ENCODE measurements around the gene LPIN3.

LPIN3 gene

GRCh38 chr20:41304424-41305079 is 36.1 kb upstream of the LPIN3 start:
- H3K4me3 ChIP-seq (ENCODE audit: low read depth in 1 of 2, low read length in 2 of 2): no peak overlapping the region
- H3K27ac ChIP-seq (ENCODE audit: low read length): no peak overlapping the region
- H3K79me2 ChIP-seq (ENCODE audit: insufficient read depth, low read length): peaks cover 8% of the 10 kb centered on the region; the same call in 1 of the 2 replicates
- H3K4me2 ChIP-seq (ENCODE audit: insufficient read depth, low read length): no peak overlapping the region
- no peaks in the 10 kb centered on the region for H3K36me3 ChIP-seq (ENCODE audit: insufficient read depth, low read length)
- no peak overlapping the region for H3K9ac ChIP-seq (ENCODE audit: low read depth, low read length)
- no peak for DNase-seq
- no peaks in the 10 kb centered on the region for H3K9me3 ChIP-seq (ENCODE audit: insufficient read depth, low read length, severe bottlenecking)
- no peak for ATAC-seq (ENCODE audit: insufficient read depth, low read depth)
- H3K27me3 ChIP-seq (ENCODE audit: insufficient read depth, low read length, poor library complexity): no peaks in the 10 kb centered on the region
- H2AFZ ChIP-seq (ENCODE audit: low read depth, low read length): no peak overlapping the region
- H3K4me1 ChIP-seq (ENCODE audit: insufficient read depth, low read length): no peaks in the 10 kb centered on the region
- TF ChIP-seq EZH2 (IDR thresholded peaks at IDR 0.05; ENCODE audit: borderline replicate concordance, low read depth, low read length, severe bottlenecking): no peak
- TF ChIP-seq, protein P1, sequence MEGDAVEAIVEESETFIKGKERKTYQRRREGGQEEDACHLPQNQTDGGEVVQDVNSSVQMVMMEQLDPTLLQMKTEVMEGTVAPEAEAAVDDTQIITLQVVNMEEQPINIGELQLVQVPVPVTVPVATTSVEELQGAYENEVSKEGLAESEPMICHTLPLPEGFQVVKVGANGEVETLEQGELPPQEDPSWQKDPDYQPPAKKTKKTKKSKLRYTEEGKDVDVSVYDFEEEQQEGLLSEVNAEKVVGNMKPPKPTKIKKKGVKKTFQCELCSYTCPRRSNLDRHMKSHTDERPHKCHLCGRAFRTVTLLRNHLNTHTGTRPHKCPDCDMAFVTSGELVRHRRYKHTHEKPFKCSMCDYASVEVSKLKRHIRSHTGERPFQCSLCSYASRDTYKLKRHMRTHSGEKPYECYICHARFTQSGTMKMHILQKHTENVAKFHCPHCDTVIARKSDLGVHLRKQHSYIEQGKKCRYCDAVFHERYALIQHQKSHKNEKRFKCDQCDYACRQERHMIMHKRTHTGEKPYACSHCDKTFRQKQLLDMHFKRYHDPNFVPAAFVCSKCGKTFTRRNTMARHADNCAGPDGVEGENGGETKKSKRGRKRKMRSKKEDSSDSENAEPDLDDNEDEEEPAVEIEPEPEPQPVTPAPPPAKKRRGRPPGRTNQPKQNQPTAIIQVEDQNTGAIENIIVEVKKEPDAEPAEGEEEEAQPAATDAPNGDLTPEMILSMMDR (IDR thresholded peaks at IDR 0.05; ENCODE audit: borderline replicate concordance, extremely low read depth, low read length, poor library complexity, severe bottlenecking): no peak
- H4K20me1 ChIP-seq (ENCODE audit: insufficient read depth, low read length): peaks cover 6% of the 10 kb centered on the region; the same call in 1 of the 2 replicates

DNA sequence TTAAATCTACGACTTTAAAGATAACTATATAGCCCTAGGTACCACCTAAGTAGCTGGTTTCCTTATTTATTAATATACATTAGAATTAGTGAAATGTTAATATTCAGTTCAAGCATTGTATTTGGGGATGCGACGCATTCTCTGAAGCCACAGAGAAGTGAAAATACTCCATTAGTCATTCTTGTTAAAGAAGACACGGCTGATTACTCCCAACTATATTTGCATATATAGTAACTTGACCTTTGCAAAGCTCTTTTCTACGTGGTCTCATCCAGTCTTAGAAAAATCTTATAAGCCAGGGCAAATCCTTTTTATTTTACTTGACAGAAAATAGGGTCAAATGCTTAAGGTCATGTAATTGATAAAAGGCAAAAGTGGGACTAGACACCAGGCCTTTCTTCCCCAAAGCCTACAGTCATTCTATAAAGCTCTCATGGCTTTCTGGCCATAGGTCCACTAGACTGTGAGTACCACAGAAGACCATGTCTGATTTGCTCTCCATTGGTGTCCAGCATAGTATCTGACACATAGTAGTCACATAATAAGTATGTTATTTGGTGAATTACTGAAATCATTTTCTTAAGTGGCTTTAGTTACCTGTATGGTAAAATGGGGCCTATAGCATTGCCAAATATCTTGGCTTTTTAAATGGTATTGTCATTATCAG is 34.4 kb upstream of the LPIN3 start:
- Histone ChIP-seq H3K4me3 (ENCODE audit: low read depth in 1 of 2, low read length in 2 of 2) (no peak overlapping the region), H3K9ac (ENCODE audit: low read depth, low read length) (no peak overlapping the region), H3K4me2 (ENCODE audit: insufficient read depth, low read length) (no peak overlapping the region), H3K9me3 (ENCODE audit: insufficient read depth, low read length, severe bottlenecking) (no peaks in the 10 kb centered on the region), H3K27ac (ENCODE audit: low read length) (no peak overlapping the region), H3K36me3 (ENCODE audit: insufficient read depth, low read length) (no peaks in the 10 kb centered on the region), H4K20me1 (ENCODE audit: insufficient read depth, low read length) (peaks cover 5% of the 10 kb centered on the region; the same call in 1 of the 2 replicates), H3K79me2 (ENCODE audit: insufficient read depth, low read length) (peaks cover 8% of the 10 kb centered on the region; the same call in 1 of the 2 replicates), H2AFZ (ENCODE audit: low read depth, low read length) (no peak overlapping the region), H3K27me3 (ENCODE audit: insufficient read depth, low read length, poor library complexity) (no peaks in the 10 kb centered on the region), H3K4me1 (ENCODE audit: insufficient read depth, low read length) (no peaks in the 10 kb centered on the region)
- DNase-seq: no peak
- TF ChIP-seq, protein P1 (IDR thresholded peaks at IDR 0.05; ENCODE audit: borderline replicate concordance, extremely low read depth, low read length, poor library complexity, severe bottlenecking): no peak
- TF ChIP-seq EZH2 (IDR thresholded peaks at IDR 0.05; ENCODE audit: borderline replicate concordance, low read depth, low read length, severe bottlenecking): no peak
- no peak for ATAC-seq (ENCODE audit: insufficient read depth, low read depth)

GRCh38 chr20:41307021-41307420 is 33.6 kb upstream of the LPIN3 start:
- H3K79me2 ChIP-seq (ENCODE audit: insufficient read depth, low read length): peaks cover 8% of the 10 kb centered on the region; the same call in 1 of the 2 replicates
- H3K27me3 ChIP-seq (ENCODE audit: insufficient read depth, low read length, poor library complexity): no peaks in the 10 kb centered on the region
- H3K36me3 ChIP-seq (ENCODE audit: insufficient read depth, low read length): no peaks in the 10 kb centered on the region
- H3K4me3 ChIP-seq (ENCODE audit: low read depth in 1 of 2, low read length in 2 of 2): no peak overlapping the region
- no peak for TF ChIP-seq EZH2 (IDR thresholded peaks at IDR 0.05; ENCODE audit: borderline replicate concordance, low read depth, low read length, severe bottlenecking)
- TF ChIP-seq, protein P1 (IDR thresholded peaks at IDR 0.05; ENCODE audit: borderline replicate concordance, extremely low read depth, low read length, poor library complexity, severe bottlenecking): no peak
- H3K4me1 ChIP-seq (ENCODE audit: insufficient read depth, low read length): no peaks in the 10 kb centered on the region
- no peak overlapping the region for H3K4me2 ChIP-seq (ENCODE audit: insufficient read depth, low read length)
- no peak overlapping the region for H3K9ac ChIP-seq (ENCODE audit: low read depth, low read length)
- H2AFZ ChIP-seq (ENCODE audit: low read depth, low read length): no peak overlapping the region
- H3K27ac ChIP-seq (ENCODE audit: low read length): no peak overlapping the region
- DNase-seq: no peak
- H3K9me3 ChIP-seq (ENCODE audit: insufficient read depth, low read length, severe bottlenecking): no peaks in the 10 kb centered on the region
- peaks cover 5% of the 10 kb centered on the region; the same call in 1 of the 2 replicates for H4K20me1 ChIP-seq (ENCODE audit: insufficient read depth, low read length)
- ATAC-seq (ENCODE audit: insufficient read depth, low read depth): no peak

Data from DND-41 (cell line).